NCI-H2171 (cell line): ENCODE data around the gene ELF3.
"Not testable (repeated sequence)": the region's sequence is repeated elsewhere in the genome, so short reads cannot be mapped to it uniquely, and the experiment has no call there.

ENCODE experiments used
- DNase-seq: peaks from one replicate; lab custom pipeline; 2025; lab: John Stamatoyannopoulos, UW

Gene ELF3

DNA sequence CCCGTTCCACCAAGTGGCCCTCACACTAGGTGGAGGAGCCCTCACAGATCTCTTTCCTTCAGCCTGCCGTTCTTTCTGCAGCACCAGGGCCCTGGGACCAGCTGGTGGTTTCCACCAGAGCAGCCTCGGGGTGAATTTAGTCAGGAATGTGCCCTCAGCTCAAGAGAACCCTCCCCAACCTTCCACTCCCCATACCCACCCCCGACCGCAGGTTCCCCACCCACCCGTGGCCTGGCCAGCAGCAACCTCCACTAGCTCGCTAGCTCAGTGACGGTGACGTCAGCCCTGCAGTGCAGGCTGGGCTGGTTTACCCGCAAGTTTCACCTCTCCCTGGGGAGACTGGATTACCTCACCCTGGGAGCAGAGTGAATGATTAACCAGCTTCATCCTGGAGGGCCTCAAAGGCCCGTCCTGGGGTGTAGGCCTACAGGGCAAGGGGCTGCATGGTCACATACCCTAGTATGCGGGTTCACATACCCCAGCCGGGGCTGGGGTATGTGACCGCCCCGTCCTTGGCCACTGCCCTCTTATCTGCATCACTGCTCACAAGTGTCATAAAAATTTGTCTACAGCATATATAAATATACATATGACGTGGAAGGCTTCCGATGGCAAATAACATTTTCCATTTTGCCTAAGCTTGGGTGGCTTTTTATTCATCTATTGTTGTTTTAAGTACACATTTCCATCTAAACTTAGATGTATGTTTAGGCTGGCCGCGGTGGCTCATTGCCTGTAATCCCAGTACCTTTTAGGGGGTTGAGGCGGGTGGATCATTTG is 24.5 kb downstream of the ELF3 start:
- DNase-seq = peak; percentile 79

DNA sequence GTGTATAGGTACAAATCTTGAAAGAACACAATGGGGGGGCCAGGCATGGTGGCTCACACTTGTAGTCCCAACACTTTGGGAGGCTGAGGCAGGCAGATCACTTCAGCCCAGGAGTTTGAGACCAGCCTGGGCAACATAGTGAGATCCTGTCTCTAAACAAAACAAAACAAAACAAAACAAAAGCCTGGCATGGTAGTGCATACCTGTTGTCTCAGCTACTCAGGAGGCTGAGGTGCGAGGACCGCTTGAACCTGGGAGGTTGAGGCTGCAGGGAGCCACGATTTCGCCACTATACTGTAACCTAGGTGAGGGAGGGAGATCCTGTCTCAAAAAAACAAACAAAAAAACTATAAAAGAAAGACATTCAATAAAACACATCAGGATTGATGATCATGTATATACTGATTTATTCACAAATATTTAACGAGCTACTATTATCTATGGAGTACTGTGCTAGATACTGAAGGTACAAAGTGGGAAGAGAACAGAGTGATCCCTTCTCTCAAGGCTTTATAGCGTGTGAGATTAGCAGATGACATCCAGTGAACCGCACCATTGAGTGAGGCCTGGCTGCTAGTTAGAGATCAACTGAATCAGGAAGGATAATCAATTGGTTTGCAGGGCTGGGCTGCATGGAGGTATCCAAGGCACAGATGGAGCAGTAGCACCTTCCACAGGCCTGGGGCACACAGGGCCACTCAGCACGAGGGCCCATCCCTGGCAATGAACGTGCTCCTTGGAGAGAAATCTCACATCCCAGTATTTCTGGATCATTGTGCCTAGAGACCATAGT is 26.4 kb downstream of the ELF3 start:
- DNase-seq = no peak

DNA sequence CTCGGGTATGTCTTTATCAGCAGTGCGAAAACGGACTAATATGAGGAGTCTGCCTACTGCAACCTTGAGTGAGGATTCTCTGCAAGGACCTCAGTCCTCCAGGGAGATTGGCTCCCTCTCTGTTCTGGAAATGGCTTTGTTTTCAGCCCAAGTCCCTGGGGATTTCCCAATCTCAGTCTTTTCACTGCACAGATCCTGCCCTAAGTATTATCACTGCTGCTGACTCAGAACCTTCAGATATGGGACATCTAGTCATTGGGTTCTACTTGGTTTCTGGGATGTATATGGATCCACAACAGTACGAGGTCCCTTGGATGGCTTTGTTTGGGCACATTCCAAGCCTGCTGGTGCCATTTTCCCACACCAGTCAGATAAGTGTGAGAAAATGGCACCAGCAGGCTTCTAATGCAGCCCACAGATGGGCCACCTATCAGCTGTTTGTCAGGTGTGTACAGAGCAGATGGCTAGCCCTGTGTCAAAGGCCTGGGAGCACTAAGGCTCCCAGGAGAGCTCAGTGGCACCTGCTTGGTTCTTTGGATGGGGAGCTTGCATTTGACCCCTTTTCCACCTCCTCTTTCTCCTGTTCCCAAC is 27.4 kb downstream of the ELF3 start:
- DNase-seq = peak; percentile 90

DNA sequence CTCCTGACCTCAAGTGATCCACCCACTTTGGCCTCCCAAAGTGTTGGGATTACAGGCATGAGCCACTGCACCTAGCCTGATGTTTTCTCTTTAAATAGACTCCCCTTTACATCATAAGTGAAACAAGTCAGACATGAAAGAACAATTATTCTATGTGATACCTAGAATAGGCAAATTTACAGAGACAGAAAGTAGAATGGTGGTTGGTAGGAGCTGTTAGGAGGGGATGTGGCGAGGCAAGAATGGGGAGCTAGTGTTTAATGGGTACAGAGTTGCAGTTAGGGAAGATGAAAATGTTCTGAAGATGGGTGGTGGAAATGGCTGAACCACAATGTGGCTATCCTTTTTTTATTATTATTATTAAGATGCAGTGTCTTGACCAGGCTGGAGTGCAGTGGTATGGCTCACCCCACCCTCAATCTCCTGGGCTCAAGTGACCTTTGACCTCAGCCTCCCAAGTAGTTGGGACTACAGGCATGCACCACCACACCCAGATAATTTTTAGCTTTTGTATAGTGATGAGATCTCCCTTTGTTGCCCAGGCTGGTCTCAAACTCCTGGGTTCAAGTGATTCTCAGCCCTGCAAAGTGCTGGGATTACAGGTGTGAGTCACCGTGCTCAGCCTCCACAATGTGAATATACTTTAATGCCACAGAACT is 28.4 kb downstream of the ELF3 start:
- no peak for DNase-seq

DNA sequence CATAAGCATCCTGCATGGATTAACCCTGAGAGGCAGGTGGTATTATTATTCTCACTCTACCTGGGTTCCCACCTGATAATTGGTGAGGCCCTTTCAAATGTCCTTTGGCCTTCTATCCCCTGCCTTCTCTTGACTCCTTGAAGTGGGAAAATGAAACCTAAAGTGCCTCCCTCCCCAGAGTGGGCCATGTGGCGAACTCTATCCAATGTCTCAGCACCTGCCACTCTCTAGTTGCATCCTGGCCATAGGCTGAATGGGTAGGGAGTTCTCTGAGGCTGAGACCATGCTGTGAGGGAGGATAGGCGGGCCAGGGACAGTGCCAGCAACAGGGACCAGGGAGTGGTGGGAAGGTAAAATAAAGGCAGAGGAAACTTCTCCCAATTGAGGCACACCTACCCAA is 35.3 kb downstream of the ELF3 start:
- DNase-seq = peak; percentile 17

DNA sequence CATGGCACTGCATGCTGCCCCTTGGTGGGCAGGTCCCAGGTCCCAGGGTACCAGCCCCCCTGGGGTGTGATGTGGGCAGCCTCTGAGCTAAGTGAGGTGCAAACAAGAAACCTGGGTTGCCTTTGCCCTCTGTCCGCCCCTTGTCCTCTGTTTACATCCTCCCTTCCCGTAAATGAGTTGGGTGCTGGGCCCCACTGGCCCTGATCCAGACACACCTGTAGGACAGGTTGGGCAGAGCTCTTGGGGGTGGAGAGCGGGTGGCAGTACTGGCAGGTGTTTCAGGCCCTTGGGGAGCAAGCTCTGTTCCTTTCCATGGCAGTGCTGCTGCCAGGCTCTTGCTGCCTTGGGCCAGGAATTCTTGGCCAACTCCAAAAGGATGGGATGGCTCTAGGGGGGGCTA is 35.8 kb downstream of the ELF3 start:
- peak; percentile 34 for DNase-seq

DNA sequence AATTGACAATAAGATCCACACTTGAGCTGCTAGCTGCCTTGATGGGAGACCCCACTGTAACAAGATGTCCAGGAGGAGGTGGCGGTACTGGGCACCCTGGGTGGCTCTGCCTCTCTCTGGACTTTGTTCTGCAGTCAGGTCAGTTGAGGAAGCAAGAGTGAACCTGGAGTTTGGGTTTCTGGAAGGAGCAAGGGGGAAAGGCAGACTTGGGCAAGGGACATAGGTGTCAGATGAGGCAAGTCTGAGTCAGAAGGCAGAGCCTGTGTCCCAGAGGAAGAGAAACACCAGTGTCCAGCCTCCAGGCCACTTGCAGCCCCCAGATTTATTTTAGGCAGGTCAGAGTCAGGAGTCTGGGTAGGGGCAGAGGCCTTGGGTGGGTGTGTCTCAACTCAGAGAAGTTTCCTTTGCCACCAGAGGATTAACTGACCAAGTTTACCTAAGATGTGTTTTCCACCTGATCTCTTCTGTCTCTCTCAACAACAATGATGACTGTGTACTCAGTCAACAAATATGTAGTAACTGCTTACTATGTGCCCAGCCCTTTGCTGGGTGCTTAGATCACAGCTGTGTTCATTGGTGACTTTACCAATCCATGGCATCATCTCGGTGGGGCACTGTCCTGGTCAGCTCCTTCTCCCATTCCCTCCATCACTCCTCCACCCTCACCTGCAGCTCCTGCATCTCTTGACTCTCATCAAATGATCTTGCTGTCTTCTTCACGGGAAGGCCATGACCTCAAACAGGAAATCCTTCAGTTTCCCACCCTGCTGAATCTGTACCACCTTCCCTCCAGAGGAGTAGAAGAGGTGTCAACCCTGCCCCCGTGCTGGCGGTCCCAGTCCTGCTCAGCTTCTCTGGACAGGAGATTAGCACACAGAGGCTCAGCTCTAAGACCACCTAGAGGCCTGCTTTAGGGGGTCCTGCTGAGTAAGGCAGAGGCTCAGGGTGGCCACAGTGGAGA is 36.6 kb downstream of the ELF3 start:
- DNase-seq = no peak

DNA sequence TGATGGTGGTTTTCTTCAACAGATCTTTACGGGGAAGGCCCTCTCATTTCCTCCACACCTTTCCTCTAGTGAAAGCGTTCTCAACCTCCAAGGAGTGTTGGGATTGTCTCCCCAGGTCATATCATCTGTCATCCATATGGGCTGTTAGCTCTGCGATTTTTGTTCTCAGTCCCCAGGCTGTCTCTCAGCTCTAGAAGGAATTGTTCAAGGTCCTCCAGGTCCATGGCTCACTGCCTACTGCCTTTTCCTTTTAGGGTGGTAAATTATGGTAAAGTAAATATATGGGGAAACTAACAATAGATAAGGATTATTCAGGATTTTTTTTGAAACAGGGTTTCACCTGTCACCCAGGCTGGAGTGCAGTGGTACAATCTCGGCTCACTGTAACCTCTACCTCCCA is 37.6 kb downstream of the ELF3 start:
- DNase-seq = no peak

DNA sequence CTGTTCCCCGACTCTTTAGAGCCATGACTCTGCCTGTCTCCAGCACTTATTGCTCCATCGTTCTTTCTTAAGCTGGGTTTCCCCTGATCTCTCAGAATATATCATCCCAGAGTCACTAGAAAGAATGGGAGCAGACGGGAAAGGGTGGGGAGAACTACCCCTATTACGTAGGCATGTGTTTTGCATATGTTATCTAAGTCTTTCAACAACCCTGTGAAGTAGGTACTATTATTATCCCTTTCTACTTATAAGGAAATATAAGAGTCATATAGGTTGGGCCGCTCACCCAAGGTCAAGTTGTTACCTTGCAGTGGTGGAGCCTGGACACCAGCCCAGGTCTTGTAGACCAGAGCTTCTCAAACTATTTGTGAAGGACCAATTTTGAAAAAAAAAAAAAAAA is 38.7 kb downstream of the ELF3 start:
- no peak for DNase-seq

DNA sequence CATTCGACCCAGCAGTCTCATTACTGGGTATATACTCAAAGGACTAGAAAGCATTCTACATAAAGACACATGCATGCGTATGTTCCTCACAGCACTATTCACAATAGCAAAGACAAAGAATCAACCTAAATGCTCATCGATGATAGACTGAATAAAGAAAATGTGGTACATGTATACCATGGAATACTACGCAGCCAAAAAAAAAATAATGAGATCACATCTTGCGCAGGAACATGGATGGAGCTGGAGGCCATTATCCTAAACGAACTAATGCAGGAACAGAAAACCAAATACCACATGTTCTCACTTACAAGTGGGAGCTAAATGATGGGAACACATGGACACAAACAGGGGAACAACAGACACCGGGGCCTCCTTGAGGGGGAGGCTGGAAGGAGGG is 43.7 kb downstream of the ELF3 start:
- no peak for DNase-seq

DNA sequence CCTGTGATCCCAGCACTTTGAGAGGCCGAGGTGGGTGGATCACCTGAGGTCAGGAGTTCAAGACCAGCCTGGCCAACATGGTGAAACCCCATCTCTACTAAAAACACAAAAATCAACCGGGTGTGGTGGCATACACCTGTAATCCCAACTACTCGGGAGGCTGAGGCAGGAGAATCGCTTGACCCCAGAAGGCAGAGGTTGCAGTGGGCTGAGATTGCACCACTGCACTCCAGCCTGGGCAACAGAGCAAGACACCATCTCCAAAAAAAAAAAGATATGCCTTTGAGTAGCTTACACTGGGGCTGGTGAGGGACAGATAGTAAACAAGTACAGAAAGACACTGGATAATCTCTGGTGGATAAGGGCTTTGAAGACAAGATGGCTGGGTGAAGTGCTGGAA is 44.3 kb downstream of the ELF3 start:
- DNase-seq = not testable (repeated sequence)

DNA sequence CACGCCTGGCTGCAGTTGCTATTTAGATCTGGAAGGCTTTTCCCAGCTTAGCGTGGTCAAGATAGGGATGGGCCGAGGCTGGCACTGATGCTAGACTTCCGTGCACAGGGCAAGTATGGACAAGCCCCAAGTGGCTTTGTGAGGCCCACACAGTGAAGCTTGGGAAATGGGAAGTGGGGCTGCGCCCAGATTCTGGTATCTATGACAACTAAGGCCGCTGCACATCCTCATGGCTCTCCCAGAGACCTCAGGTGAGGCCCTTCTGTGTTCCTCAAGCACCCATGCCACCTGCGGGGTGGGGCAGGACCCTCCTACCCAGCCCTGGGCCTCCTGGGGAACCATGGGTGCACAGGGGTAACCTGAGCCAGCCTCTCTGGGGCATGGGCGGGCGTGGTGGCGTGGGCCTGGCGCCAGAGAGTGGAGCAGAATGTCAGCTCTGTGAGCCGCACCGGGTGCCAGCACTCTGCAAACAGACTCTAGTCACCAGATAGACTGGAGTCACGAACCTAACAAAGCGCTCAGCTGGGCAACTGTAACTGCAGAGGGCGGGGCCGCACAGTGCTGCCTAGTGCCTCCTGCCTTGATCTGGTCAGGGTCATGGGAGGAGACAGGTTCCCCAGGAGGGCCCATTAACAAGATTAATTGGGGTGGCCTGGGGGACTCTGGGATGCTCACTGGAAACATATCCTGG is 46.4 kb downstream of the ELF3 start:
- DNase-seq = peak; percentile 84

DNA sequence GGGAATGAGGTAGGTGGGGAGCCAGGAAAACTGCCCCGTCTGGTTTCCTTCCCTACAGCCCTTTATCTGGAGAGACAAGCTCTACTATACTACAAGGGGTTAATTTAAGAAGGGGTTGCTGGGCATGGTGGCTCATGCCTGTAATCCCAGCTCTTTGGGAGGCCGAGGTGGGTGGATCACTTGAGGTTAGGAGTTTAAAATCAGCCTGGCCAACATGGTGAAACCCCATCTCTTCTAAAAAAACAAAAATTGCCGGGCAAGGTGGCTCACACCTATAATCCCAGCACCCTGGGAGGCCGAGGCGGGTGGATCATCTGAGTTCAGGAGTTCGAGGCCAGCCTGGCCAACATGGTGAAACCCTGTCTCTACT is 46.9 kb downstream of the ELF3 start:
- DNase-seq = not testable (repeated sequence)

DNA sequence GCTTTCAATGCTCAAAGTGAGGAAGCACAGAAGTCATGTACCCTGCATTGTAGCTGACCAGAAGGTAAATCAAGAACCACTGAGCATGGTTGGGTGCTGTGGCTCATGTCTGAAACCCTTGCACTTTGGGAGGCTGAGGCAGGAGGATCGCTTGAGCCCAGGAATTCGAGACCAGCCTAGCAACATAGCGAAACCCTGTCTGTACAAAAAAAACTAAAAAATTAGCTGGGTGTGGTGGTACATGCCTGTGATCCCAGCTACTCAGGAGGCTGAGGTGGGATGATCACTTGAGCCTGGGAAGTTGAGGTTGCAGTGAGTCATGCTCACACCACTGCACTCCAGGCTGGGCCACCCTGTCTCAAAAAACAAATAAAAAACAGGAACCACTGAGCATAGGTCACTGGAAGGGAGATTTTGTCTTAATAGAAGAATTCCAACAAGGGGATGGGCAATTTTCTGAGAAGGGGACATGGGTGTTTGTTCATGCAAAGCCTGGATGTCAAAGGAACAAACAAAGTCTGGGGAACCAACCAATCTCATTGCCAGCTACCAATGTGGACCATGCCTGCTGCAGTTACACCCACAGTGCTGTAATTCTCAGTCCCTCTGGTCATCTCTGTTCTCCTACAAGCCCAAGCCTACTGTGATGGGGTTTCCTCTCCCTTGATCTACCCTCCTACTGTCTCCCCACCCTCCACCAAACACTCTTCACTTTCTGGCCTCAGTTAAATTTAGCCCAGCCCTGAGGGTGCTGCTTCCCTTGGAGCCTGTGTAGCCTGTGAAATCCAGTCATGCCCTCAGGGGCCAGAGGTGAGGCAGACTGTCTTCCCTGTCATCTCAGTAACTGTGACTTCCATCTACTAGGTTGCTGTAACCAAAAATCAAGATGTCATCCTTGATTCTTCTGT is 47.9 kb downstream of the ELF3 start:
- DNase-seq = no peak

DNA sequence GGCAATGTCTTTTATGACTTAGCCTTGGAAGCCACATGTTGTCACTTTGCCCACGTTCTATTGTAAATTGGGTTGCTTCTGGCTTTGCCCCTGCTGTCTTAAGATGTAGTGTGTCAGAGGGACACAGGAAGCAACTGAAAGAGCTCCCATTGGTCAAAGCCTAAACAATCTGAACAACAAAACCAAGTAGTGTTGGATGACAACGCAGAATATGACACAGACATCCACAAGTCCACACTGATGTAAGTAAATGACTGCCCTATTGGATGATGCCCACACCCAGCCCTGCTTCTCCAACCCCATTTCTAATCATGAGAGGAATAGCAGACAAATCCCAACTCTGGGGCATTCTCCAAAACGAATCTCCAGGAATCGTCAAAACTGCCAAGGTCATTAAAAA is 50.7 kb downstream of the ELF3 start:
- DNase-seq = no peak

DNA sequence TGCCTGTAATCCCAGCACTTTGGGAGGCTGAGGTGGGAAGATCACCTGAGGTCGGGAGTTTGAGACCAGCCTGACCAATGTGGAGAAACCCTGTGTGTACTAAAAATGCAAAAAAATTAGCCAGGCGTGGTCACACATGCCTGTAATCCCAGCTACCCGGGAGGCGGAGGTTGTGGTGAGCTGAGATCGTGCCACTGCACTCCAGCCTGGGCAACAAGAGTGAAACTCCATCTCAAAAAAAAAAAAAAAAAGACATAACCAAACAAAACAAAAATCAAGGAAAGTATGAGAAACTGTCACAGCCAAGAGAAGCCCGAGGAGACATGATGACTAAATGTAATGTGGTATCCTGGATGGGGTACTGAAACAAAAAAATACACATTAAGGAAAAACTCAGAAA is 51.4 kb downstream of the ELF3 start:
- not testable (repeated sequence) for DNase-seq

DNA sequence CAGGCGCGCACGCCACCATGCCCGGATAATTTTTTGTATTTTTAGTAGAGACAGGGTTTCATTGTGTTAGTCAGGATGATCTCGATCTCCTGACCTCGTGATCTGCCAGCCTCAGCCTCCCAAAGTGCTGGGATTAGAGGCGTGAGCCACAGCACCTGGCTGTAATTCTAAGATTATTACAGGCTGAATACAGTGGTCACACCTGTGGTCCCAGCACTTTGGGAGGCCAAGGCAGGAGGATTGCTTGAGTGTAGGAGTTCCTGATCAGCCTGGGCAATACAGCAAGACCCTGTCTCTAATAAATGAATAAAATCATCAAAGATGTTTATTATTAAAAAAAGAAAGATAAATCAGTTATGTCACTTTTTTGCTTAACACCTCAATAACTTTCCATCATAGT is 52.2 kb downstream of the ELF3 start:
- not testable (repeated sequence) for DNase-seq

DNA sequence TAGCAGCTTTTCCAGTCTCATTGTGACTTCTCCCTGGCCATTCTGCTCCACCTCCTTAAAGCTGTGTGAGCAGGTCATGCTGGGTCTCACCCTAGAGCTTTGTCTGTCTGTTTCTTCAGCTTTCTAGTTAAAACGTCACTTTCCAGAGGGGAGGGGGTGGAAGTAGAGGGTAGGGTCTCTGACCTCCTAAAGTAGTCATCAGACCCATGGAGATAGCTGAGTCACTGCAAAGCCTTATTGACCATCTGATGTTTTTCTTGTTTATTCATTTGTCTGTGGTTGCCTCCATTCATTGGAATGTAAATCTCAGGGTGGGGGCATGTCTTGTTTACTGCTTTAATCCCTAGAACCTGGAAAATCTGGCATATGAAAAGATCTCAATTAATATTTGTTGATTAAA is 52.7 kb downstream of the ELF3 start:
- DNase-seq = no peak

DNA sequence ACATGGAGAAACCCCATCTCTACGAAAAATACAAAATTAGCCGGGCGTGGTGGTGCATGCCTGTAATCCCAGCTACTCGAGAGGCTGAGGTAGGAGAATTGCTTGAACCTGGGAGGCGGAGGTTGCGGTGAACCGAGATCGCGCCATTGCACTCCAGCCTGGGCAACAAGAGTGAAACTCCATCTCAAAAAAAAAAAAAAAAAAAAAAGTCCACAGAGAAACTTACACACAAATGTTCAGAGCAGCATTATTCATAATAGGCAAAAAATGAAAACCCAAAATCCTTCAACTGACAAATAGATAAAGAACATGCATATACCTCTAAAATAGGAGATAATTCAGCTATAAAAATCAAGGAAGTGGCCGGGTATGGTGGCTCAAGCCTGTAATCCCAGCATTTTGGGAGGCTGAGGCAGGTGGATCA is 54.5 kb downstream of the ELF3 start:
- not testable (repeated sequence) for DNase-seq
